ENCODE data around the gene STRA6.

Gene STRA6

DNA sequence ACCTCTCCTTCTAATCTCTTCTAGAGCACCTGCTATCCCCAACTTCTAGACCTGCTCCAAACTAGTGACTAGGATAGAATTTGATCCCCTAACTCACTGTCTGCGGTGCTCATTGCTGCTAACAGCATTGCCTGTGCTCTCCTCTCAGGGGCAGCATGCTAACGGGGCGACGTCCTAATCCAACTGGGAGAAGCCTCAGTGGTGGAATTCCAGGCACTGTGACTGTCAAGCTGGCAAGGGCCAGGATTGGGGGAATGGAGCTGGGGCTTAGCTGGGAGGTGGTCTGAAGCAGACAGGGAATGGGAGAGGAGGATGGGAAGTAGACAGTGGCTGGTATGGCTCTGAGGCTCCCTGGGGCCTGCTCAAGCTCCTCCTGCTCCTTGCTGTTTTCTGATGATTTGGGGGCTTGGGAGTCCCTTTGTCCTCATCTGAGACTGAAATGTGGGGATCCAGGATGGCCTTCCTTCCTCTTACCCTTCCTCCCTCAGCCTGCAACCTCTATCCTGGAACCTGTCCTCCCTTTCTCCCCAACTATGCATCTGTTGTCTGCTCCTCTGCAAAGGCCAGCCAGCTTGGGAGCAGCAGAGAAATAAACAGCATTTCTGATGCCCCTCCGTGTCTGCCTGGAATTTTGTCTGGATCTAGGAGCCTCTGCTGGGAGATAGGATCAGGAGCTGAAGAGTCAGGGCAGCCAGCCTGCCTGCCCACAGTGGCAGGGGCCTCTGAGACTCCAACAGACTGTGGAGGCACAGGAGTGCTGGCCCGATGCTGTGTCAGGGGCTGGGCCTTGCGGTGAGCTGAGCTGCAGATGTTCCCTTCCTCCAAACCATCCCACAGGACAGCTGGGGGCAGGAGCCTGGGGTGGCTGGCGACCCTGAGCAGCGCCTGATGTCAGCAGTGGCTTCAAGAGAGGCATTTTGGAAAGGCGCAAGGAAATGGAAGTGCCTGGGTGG, 26.0 kb downstream of the STRA6 start:
- DNase-seq (ENCODE audit: low spot score in 2 of 2): peak in 1 of 2 experiments; percentile 22
- Histone ChIP-seq H3K4me1 (0 out of 2 replicates have a peak, but pooled peaks cover 3% of the 10 kb centered on the region), H3K27me3 (ENCODE audit: low read depth) (peaks cover 11% of the 10 kb centered on the region)

DNA sequence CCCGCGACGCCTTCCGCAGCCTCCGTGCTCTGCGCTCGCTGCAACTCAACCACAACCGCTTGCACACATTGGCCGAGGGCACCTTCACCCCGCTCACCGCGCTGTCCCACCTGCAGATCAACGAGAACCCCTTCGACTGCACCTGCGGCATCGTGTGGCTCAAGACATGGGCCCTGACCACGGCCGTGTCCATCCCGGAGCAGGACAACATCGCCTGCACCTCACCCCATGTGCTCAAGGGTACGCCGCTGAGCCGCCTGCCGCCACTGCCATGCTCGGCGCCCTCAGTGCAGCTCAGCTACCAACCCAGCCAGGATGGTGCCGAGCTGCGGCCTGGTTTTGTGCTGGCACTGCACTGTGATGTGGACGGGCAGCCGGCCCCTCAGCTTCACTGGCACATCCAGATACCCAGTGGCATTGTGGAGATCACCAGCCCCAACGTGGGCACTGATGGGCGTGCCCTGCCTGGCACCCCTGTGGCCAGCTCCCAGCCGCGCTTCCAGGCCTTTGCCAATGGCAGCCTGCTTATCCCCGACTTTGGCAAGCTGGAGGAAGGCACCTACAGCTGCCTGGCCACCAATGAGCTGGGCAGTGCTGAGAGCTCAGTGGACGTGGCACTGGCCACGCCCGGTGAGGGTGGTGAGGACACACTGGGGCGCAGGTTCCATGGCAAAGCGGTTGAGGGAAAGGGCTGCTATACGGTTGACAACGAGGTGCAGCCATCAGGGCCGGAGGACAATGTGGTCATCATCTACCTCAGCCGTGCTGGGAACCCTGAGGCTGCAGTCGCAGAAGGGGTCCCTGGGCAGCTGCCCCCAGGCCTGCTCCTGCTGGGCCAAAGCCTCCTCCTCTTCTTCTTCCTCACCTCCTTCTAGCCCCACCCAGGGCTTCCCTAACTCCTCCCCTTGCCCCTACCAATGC, 27.1 kb downstream of the STRA6 start:
- DNase-seq (ENCODE audit: low spot score in 2 of 2): no peak
- Histone ChIP-seq H3K36me3 (replicated peaks) (no peaks in the 10 kb centered on the region), H3K4me1 (0 out of 2 replicates have a peak, but pooled peaks cover 3% of the 10 kb centered on the region), H3K27me3 (ENCODE audit: low read depth) (peaks cover 11% of the 10 kb centered on the region), H3K9me3 (no peaks in the 10 kb centered on the region), H3K4me3 (no peak overlapping the region)
- in situ Hi-C loops (cut with MboI; ENCODE audit: low sequenced_read_pairs): no loop called here

More for the DNA sequence above, 26.0 kb downstream of the STRA6 start:
- Histone ChIP-seq H3K9me3 (no peaks in the 10 kb centered on the region), H3K4me3 (no peak overlapping the region), H3K36me3 (replicated peaks) (no peaks in the 10 kb centered on the region)
- in situ Hi-C loops (cut with MboI; ENCODE audit: low sequenced_read_pairs): no loop called here

DNA sequence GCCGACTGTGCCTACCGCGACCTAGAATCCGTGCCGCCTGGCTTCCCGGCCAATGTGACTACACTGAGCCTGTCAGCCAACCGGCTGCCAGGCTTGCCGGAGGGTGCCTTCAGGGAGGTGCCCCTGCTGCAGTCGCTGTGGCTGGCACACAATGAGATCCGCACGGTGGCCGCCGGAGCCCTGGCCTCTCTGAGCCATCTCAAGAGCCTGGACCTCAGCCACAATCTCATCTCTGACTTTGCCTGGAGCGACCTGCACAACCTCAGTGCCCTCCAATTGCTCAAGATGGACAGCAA, 27.7 kb downstream of the STRA6 start:
- no peak for DNase-seq (ENCODE audit: low spot score in 2 of 2)
- Histone ChIP-seq H3K4me3 (no peak overlapping the region), H3K27me3 (ENCODE audit: low read depth) (peaks cover 11% of the 10 kb centered on the region), H3K36me3 (replicated peaks) (no peaks in the 10 kb centered on the region), H3K4me1 (0 out of 2 replicates have a peak, but pooled peaks cover 3% of the 10 kb centered on the region), H3K9me3 (no peaks in the 10 kb centered on the region)
- in situ Hi-C loops (cut with MboI; ENCODE audit: low sequenced_read_pairs): no loop called here

DNA sequence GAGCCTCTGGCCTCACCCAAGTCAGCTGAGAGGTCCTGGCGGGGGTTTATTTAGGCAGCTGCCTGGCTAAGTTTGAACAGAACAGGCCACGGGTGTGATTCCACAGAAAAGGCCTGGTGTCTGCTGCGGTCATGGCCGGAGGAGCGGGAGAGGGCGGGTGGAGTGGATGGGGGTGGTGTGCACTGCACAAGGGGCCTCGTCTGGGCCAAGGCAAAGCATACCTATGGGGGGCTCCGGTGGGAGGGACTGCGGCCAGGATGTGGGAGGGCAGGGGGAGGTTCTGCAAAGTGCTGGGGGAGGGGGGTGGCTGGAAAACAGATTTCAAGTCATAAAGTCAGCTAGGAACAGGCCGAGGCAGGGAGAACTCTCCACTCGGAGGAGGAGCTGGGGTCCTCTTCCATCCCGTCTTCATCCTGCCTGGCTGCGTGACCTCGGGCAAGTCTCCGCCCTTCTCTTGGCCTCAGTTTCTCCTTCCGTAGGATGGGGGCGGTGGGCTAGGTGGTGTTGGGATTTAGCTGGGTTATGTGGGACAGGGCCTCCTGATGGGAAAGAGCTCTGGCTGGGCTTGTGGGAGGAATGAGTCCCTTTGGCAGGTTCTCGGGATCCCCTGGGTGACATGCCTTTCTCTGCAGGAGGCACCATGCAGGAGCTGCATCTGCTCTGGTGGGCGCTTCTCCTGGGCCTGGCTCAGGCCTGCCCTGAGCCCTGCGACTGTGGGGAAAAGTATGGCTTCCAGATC, 28.2 kb downstream of the STRA6 start:
- H3K4me3 ChIP-seq: no peak overlapping the region

DNA sequence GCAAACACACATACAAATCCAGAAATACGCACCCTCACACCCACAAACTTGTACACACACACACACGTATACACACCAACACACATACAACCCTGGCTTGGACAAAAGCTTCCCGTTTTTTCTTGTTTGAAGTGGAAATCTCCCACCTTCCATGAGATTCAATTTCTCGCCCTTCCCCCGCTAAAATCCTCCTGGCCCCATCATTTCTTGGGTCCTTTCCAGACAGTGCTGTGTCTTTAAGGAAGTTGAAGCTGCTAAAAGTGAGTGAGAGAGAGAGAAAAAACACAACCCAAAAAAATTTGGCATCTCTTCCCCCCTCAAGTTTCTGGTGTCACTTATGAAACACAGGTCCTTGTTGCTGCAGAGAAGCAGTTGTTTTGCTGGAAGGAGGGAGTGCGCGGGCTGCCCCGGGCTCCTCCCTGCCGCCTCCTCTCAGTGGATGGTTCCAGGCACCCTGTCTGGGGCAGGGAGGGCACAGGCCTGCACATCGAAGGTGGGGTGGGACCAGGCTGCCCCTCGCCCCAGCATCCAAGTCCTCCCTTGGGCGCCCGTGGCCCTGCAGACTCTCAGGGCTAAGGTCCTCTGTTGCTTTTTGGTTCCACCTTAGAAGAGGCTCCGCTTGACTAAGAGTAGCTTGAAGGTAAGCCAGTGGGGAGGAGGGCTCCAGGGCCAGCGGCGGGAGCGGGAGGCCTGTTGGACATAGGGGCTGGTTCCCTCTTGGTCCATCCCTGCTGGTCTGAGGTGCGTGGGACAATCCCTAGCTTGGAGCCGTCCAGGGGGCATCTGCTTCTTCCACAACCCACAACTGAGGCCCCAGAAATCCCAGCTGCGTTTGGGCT, 29.0 kb downstream of the STRA6 start, which contains the start of gene ISLR:
ISLR (plus strand) TSS at position 331 of the 839 bp plus-strand sequence. CDS start 1,149 bp downstream, outside the sequence.
- 0 out of 2 replicates have a peak, but pooled peaks cover 3% of the 10 kb centered on the region for H3K4me1 ChIP-seq
- H3K9me3 ChIP-seq: no peaks in the 10 kb centered on the region
- no peaks in the 10 kb centered on the region for H3K36me3 ChIP-seq (replicated peaks)
- H3K4me3 ChIP-seq: no peak within 1 kb of the TSS
- in situ Hi-C loops (cut with MboI; ENCODE audit: low sequenced_read_pairs): no loop called here
- DNase-seq (ENCODE audit: low spot score in 2 of 2): peak in 1 of 2 experiments; percentile 10
- H3K27me3 ChIP-seq (ENCODE audit: low read depth): peaks cover 11% of the 10 kb centered on the region

More for the DNA sequence above, 28.2 kb downstream of the STRA6 start:
- Histone ChIP-seq H3K9me3 (no peaks in the 10 kb centered on the region), H3K27me3 (ENCODE audit: low read depth) (peaks cover 11% of the 10 kb centered on the region), H3K4me1 (0 out of 2 replicates have a peak, but pooled peaks cover 3% of the 10 kb centered on the region), H3K36me3 (replicated peaks) (no peaks in the 10 kb centered on the region)
- peak in 1 of 2 experiments; percentile 15 for DNase-seq (ENCODE audit: low spot score in 2 of 2)
- in situ Hi-C loops (cut with MboI; ENCODE audit: low sequenced_read_pairs): no loop called here

DNA sequence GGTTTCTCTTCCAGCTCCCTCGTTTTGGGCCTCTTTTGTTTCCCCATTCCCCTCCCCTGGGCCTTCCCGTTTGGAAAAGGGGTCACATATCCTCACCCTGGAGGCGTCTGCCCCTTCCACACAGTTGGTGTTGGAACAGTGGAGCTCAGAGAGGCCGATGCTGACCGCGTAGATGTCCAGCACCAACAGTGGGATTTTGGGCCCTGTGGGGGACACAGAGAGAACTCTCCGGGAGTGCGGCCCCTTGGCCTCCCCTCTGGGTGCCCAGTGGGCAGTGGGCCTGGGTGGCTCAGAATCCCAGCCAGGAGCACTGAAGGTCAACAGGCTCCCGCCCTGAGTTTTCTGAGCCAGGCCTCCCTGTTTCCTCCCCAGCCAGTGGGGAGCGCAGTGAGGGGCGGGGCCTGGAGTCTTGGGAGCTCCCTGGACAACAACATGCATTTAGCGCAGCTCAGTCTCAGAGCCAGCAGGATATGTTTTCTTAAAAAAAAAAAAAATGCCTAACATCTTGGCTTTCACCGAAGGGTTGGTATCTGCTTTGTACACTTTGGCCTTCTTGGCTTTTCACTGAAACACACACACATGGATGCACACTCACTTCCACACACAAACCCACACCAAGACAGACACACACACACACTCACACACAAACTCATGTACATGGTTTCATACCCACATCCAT, 29.7 kb downstream of the STRA6 start:
- peak in 1 of 2 experiments; percentile 36 for DNase-seq (ENCODE audit: low spot score in 2 of 2)
- H3K27me3 ChIP-seq (ENCODE audit: low read depth): peaks cover 7% of the 10 kb centered on the region
- in situ Hi-C loops (cut with MboI; ENCODE audit: low sequenced_read_pairs): no loop called here
- H3K4me1 ChIP-seq: 0 out of 2 replicates have a peak, but pooled peaks cover 3% of the 10 kb centered on the region
- H3K36me3 ChIP-seq (replicated peaks): no peaks in the 10 kb centered on the region
- no peak overlapping the region for H3K4me3 ChIP-seq
- H3K9me3 ChIP-seq: no peaks in the 10 kb centered on the region

DNA sequence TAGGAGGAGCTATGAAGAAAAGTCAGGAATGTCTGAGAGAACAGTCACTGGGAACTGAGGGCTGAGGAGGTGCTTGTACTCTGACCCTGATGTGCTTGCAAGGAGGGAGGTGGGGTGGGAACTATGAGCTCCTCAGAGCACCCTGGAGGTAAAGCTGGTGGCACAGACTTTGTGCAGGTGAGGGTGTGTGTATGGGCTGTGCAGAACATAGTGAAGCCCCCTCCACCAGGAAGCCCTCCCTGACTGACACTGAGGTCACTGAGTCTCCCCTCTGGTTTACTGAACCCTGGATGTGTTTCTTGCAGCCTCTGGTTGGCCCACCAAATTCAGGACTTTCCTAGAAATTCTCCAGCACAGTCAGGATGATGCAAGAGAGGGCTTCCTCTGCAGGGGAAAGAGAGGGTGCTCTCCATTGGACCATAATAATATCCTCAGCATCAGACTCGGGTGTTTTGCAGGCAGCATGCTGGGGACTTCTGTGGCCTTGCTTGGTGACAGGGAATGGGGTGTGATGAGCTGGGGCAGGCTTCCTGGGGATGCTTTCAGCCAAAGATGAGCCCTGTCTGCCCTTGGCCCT, 30.5 kb downstream of the STRA6 start:
- Histone ChIP-seq H3K27me3 (ENCODE audit: low read depth) (no peaks in the 10 kb centered on the region), H3K36me3 (replicated peaks) (no peaks in the 10 kb centered on the region), H3K4me1 (0 out of 2 replicates have a peak, but pooled peaks cover 3% of the 10 kb centered on the region), H3K9me3 (no peaks in the 10 kb centered on the region), H3K4me3 (no peak overlapping the region)
- no peak for DNase-seq (ENCODE audit: low spot score in 2 of 2)
- in situ Hi-C loops (cut with MboI; ENCODE audit: low sequenced_read_pairs): no loop called here

DNA sequence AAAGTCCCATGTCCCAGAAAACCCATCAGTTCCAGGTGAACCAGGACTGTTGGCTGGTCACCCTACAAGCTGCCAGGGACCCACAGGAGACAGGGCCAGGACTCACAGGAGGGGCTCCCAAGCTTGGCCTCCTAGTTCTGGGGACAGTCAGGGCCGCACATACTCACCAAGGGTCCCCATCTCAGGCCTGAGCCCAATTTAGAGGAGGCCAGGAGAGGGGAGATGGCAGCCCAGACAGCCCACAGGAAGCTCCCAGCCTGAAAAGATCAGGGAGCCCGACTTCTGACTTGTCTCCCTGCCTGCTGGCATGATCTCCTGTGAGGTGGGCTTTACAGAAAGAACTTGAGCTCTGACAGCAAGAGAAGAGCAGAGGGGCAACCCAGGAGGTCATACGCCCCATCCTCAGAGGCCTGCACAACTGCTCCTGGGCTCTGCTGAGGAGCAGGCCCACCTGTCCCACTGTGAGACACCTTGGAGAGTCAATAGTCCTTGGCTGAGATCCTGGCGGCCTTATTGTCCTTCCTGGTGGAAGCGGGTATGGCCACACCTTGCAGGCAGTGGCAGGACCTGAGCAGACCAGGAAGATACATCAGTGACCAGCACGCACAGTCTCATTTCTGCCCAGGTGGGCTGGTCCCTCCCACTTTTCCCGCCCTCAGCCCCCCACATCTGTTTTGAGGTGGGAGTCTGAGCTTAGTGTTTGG, 31.6 kb downstream of the STRA6 start:
- H3K4me1 ChIP-seq: 0 out of 2 replicates have a peak, but pooled peaks cover 3% of the 10 kb centered on the region
- no peaks in the 10 kb centered on the region for H3K9me3 ChIP-seq
- in situ Hi-C loops (cut with MboI; ENCODE audit: low sequenced_read_pairs): no loop called here
- H3K27me3 ChIP-seq (ENCODE audit: low read depth): no peaks in the 10 kb centered on the region
- no peaks in the 10 kb centered on the region for H3K36me3 ChIP-seq (replicated peaks)
- DNase-seq (ENCODE audit: low spot score in 2 of 2): no peak
- H3K4me3 ChIP-seq: no peak overlapping the region

DNA sequence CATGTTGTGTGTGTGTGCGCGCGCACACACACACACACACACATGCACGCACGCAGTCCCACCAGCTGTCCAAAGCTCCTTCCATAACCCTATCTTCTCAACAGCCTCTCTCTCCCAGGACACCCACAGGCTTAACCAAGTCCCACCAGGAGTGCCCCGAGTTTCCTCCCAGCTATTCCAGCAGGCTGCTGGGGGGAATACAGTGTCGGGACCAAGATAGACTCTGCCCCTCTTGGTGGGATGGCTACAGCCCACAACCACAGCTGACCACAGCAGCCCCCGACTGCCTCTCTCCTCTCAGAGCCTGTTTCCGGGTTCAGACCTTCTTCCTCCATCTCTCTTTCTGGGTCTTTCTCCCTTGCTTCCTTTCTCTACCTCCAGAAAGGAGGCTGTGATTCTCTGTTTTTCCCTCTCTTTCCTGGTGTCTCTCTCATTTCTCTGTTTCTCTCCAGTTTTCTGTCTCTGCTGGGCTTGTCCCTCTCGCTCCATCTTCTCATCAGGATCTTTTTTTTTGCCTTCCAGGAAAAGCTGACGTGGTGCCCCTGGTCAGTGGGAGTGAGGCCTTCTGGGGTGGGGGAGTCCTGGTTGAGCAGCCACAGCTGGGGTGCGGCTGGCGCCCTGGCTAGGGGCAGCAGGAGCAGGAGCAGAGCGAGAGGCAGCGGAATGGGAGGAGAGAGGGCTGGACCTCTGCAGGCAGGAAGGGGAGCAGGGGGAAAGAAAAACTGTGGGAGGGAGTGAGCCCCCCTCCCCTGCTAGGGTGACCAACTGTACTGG, 32.3 kb downstream of the STRA6 start:
- H3K27me3 ChIP-seq (ENCODE audit: low read depth): peaks cover 5% of the 10 kb centered on the region; the same call in 1 of the 2 replicates
- 0 out of 2 replicates have a peak, but pooled peaks cover 3% of the 10 kb centered on the region for H3K4me1 ChIP-seq
- no peak overlapping the region for H3K4me3 ChIP-seq
- H3K9me3 ChIP-seq: no peaks in the 10 kb centered on the region
- in situ Hi-C loops (cut with MboI; ENCODE audit: low sequenced_read_pairs): no loop called here
- H3K36me3 ChIP-seq (replicated peaks): no peaks in the 10 kb centered on the region
- DNase-seq (ENCODE audit: low spot score in 2 of 2): no peak

DNA sequence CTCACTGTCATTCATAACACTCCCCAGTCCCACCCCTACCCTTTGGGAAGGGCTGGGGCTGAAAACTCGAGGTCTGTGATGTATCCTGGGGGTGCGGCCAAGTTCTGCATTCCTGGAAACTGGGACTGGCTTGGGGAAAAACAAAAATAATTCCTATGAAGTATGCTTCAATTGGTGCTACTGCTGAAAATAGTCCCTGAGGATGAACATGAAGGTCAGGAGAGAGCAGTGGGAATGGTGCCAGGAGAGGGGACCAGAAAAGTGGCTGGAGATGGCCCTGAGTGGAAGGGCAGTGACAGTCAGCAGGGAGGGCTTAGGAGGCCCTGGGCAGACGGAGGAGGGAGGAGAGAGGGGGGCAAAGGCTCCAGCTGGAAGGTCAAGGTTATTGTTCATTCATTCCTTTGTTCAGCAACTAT, 33.9 kb downstream of the STRA6 start:
- in situ Hi-C loops (cut with MboI; ENCODE audit: low sequenced_read_pairs): no loop called here
- H3K36me3 ChIP-seq (replicated peaks): no peaks in the 10 kb centered on the region

DNA sequence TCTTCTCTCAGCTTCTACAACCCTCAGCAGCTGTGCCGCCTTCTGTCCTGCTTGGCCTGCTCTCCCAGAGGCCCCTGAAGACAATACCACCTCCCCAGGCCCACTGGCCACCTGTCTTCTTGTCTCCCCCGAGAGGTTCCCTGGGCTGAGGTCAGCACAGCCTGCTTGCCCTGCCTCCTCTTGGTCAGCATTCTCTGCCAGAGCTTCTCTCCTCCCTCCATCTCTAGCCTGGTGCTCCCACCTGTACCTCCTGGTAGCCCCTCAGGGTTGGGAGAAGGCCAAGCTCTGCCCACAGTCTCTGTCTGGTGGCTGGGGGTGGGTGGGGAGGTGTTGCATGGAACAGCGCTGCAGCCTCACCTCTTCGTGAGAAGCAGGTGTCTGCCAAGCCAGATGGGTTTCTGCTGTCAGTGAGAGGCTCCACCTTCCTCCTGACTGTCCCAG, 34.7 kb downstream of the STRA6 start:
- no peaks in the 10 kb centered on the region for H3K9me3 ChIP-seq
- H3K4me1 ChIP-seq: no peaks in the 10 kb centered on the region
- in situ Hi-C loops (cut with MboI; ENCODE audit: low sequenced_read_pairs): no loop called here
- H3K27me3 ChIP-seq (ENCODE audit: low read depth): peaks cover 11% of the 10 kb centered on the region
- DNase-seq (ENCODE audit: low spot score in 2 of 2): no peak
- H3K36me3 ChIP-seq (replicated peaks): no peaks in the 10 kb centered on the region
- no peak overlapping the region for H3K4me3 ChIP-seq

More for the DNA sequence above, 33.9 kb downstream of the STRA6 start:
- H3K4me3 ChIP-seq: no peak overlapping the region
- H3K4me1 ChIP-seq: 0 out of 2 replicates have a peak, but pooled peaks cover 3% of the 10 kb centered on the region
- DNase-seq (ENCODE audit: low spot score in 2 of 2): no peak
- peaks cover 11% of the 10 kb centered on the region for H3K27me3 ChIP-seq (ENCODE audit: low read depth)
- no peaks in the 10 kb centered on the region for H3K9me3 ChIP-seq

Data from HAP-1 (cell line).